DMS79 treated with DMSO at 0.1 percent for 48 hours (cell line): Measurements from ENCODE around the gene TFE3.

Source experiments
- DNase-seq: peaks from one replicate; lab custom pipeline; 2025; lab: John Stamatoyannopoulos, UW

The TFE3 gene

GRCh38 chrX:49061490-49061889, 18.3 kb upstream of the TFE3 start:
- DNase-seq: no peak

GRCh38 chrX:49060914-49061313, 17.8 kb upstream of the TFE3 start:
- DNase-seq: no peak

GRCh38 chrX:49059681-49060085, 16.5 kb upstream of the TFE3 start:
- DNase-seq: no peak

GRCh38 chrX:49059201-49059600, 16.0 kb upstream of the TFE3 start:
- DNase-seq: no peak

- DNase-seq: no peak
These were observed 15.6 kb upstream of the TFE3 start, which contains the start of gene CCDC120 for GRCh38 chrX:49058794-49059193. Gene CCDC120, plus strand, starts transcription at chrX:49058999. Its CDS starts 3,043 bp downstream, at chrX:49062042.

- no peak for DNase-seq
These were observed 11.1 kb upstream of the TFE3 start for GRCh38 chrX:49054073-49054762.

- DNase-seq: peak; percentile 49
These were observed 10.3 kb upstream of the TFE3 start for GRCh38 chrX:49053223-49054072.

GRCh38 chrX:49043987-49044281, 777 bp upstream of the TFE3 start:
- DNase-seq: no peak

GRCh38 chrX:49042581-49043219, 457 bp downstream of the TFE3 start:
- DNase-seq: no peak

- DNase-seq: no peak
These were observed 1.2 kb downstream of the TFE3 start for GRCh38 chrX:49041744-49042580.

- DNase-seq: no peak
These were observed 2.7 kb downstream of the TFE3 start for GRCh38 chrX:49040376-49040955.

- peak; percentile 64 for DNase-seq
These were observed 3.4 kb downstream of the TFE3 start for GRCh38 chrX:49039598-49040375.

- DNase-seq: no peak
These were observed 5.2 kb downstream of the TFE3 start for GRCh38 chrX:49037883-49038475.

- no peak for DNase-seq
These were observed 12.9 kb downstream of the TFE3 start for GRCh38 chrX:49030283-49030682.

GRCh38 chrX:49029876-49030275, 13.3 kb downstream of the TFE3 start:
- no peak for DNase-seq

- DNase-seq: no peak
These were observed 23.4 kb downstream of the TFE3 start for GRCh38 chrX:49019599-49020249.

- no peak for DNase-seq
These were observed 24.1 kb downstream of the TFE3 start for GRCh38 chrX:49019050-49019449.

GRCh38 chrX:49003696-49004095, 39.5 kb downstream of the TFE3 start:
- DNase-seq: no peak

- DNase-seq: peak; percentile 75
These were observed 40.8 kb downstream of the TFE3 start, which contains the start of gene GRIPAP1 for GRCh38 chrX:49002091-49002935. Gene GRIPAP1, minus strand, starts transcription at chrX:49002264. Its CDS starts 35 bp downstream, at chrX:49002229.
